ENCODE data around the gene MREG.

DNA sequence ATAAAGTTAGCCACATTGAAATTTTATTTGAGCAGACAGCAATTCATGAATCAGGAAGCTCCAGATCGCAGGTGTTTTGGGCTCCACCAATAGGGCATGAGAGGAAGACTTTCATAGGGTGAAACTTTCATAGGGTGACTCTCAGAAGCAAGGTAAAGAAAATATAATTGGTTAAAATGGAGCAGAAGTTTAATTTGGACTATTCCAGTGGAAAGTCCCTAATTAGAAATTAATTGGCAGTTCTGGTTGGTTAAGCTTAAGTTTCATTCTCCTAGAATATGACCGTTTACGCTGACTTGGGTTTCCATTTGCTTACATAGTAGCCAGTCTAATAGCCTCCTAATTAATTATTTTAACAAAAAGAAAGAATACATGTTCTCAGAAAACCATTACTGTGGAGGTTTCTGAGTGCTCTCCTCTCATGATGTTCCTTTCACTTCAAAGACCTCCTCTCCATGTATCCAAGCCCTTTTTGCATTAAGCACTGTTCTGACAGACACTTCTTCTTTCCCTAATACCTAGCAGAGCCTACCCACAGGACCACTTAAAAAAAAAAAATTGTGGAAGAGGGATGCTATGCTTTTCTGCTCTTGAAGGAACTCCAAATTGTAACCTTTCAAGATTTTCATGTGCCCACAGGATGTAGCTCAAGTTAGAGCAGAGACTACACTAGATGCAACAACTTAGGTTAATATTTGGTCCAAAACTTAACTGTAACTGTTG lies 99.1 kb downstream of the MREG start:
- TF ChIP-seq ZNF501 (tag by site-specific recombination; IDR thresholded peaks at IDR 0.05) (no peak), ZNF274 (IDR thresholded peaks at IDR 0.05; ENCODE audit: low read length) (no peak), ZNF274 (tag by site-specific recombination; IDR thresholded peaks at IDR 0.05; ENCODE audit: borderline replicate concordance) (no peak), BCL11B (tag by site-specific recombination; IDR thresholded peaks at IDR 0.05; ENCODE audit: low read depth) (no peak), ZNF394 (tag by site-specific recombination; IDR thresholded peaks at IDR 0.05; ENCODE audit: borderline replicate concordance) (no peak)
- TF ChIP-seq, protein P1, sequence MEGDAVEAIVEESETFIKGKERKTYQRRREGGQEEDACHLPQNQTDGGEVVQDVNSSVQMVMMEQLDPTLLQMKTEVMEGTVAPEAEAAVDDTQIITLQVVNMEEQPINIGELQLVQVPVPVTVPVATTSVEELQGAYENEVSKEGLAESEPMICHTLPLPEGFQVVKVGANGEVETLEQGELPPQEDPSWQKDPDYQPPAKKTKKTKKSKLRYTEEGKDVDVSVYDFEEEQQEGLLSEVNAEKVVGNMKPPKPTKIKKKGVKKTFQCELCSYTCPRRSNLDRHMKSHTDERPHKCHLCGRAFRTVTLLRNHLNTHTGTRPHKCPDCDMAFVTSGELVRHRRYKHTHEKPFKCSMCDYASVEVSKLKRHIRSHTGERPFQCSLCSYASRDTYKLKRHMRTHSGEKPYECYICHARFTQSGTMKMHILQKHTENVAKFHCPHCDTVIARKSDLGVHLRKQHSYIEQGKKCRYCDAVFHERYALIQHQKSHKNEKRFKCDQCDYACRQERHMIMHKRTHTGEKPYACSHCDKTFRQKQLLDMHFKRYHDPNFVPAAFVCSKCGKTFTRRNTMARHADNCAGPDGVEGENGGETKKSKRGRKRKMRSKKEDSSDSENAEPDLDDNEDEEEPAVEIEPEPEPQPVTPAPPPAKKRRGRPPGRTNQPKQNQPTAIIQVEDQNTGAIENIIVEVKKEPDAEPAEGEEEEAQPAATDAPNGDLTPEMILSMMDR (tag by site-specific recombination; IDR thresholded peaks at IDR 0.05), result no peak
- TF ChIP-seq, protein P2, sequence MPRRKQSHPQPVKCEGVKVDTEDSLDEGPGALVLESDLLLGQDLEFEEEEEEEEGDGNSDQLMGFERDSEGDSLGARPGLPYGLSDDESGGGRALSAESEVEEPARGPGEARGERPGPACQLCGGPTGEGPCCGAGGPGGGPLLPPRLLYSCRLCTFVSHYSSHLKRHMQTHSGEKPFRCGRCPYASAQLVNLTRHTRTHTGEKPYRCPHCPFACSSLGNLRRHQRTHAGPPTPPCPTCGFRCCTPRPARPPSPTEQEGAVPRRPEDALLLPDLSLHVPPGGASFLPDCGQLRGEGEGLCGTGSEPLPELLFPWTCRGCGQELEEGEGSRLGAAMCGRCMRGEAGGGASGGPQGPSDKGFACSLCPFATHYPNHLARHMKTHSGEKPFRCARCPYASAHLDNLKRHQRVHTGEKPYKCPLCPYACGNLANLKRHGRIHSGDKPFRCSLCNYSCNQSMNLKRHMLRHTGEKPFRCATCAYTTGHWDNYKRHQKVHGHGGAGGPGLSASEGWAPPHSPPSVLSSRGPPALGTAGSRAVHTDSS (tag by site-specific recombination; IDR thresholded peaks at IDR 0.05), result no peak
- TF ChIP-seq, protein P3, sequence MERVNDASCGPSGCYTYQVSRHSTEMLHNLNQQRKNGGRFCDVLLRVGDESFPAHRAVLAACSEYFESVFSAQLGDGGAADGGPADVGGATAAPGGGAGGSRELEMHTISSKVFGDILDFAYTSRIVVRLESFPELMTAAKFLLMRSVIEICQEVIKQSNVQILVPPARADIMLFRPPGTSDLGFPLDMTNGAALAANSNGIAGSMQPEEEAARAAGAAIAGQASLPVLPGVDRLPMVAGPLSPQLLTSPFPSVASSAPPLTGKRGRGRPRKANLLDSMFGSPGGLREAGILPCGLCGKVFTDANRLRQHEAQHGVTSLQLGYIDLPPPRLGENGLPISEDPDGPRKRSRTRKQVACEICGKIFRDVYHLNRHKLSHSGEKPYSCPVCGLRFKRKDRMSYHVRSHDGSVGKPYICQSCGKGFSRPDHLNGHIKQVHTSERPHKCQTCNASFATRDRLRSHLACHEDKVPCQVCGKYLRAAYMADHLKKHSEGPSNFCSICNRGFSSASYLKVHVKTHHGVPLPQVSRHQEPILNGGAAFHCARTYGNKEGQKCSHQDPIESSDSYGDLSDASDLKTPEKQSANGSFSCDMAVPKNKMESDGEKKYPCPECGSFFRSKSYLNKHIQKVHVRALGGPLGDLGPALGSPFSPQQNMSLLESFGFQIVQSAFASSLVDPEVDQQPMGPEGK (tag by site-specific recombination; IDR thresholded peaks at IDR 0.05), result no peak

Data from HEK293 (cell line).